GM19452 (cell line): Measurements from ENCODE around the gene GPLD1.
A peak's percentile ranks its signal among the peaks of the same experiment; 100 is the strongest.

Experiments used
- ATAC-seq: cut with Tn5 transposase; IDR thresholded peaks from one replicate; pipeline ENCODE4 v1.9.1; 2021; ENCODE audit not compliant: unreplicated experiment

GPLD1 gene

DNA sequence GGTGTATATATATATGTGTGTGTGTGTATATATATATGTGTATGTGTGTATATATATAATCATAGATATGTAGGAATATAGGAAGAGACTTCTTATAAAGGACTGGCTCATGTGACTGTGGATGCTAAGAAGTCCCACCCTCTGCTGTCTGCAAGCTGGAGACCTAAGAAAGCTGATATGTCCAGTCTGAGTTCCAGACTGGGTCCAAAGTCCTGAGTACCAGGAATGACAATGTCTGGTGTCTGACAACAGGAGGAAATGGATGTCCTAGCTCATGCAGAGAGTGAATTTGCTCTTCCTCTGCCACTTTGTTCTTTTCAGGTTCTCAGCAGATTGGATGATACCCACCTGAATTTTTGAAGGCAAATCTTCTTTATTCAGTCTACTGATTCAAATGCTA, 12.5 kb upstream of the GPLD1 start:
- ATAC-seq: no peak

DNA sequence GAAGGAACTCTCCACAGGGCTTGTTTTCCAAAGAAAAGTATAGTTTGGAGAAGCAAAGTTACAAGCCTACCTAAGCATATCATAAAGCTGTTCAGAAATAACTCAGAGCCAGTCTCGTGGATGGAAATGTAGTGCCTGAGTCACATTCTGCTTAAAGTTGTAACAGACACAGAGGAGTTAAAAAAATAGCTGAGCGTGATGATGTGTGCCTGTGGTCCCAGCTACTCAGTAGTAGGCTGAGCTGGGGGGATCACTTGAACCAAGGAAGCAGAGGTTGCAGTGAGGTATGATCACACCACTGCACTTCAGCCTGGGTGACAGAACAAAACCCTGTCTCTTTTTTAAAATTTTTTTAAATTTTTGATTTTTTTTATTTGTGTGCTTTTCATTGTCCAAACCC, 12.0 kb upstream of the GPLD1 start:
- no peak for ATAC-seq

DNA sequence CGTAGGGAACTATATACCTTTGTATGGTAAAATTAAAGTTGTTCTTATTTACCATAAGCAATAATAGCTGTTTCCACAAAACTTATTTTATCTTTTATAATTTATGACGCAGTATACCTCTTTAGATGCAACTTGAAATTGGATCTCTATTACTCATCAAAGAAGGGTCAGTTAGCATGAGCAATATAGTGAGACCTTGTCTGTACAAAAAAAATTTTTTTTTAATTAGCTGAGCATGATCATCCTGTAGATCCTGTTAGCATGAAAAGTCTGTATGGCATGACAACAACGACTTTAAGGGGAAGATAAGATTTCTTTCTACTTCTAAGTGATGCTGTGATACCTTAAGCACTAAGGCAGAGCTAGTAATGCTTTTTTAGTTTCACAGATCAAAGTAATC, 11.3 kb upstream of the GPLD1 start:
- no peak for ATAC-seq

DNA sequence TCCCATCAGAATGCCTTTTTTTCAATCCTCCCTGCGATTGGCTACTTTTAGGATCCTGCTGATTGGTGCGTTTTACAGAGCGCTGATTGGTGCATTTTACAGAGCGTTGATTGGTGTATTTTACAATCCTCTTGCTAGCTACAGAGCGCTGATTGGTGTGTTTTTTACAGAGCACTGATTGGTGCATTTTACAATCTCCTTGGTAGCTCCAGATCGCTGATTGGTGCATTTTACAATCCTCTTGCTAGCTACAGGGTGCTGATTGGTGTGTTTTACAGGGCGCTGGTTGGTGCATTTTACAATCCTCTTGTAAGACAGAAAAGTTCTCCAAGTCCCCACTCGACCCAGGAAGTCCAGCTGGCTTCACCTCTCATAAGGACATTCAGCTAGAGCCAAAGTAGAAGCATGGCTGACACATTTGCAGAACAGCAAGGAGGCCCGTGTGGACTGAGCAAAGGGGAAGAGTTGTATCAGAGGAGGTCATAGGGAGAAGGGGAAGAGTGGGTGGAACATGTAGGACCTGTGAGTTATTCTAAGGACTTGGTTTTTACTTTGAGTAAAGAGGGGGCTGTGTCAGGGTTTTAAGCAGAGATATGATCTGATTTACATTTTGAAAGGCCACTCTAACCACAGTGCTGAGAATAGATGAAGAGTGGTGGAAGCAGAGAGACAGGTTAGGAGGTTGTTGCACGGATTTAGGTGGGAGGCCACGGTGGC, 8.0 kb upstream of the GPLD1 start:
- ATAC-seq: no peak

DNA sequence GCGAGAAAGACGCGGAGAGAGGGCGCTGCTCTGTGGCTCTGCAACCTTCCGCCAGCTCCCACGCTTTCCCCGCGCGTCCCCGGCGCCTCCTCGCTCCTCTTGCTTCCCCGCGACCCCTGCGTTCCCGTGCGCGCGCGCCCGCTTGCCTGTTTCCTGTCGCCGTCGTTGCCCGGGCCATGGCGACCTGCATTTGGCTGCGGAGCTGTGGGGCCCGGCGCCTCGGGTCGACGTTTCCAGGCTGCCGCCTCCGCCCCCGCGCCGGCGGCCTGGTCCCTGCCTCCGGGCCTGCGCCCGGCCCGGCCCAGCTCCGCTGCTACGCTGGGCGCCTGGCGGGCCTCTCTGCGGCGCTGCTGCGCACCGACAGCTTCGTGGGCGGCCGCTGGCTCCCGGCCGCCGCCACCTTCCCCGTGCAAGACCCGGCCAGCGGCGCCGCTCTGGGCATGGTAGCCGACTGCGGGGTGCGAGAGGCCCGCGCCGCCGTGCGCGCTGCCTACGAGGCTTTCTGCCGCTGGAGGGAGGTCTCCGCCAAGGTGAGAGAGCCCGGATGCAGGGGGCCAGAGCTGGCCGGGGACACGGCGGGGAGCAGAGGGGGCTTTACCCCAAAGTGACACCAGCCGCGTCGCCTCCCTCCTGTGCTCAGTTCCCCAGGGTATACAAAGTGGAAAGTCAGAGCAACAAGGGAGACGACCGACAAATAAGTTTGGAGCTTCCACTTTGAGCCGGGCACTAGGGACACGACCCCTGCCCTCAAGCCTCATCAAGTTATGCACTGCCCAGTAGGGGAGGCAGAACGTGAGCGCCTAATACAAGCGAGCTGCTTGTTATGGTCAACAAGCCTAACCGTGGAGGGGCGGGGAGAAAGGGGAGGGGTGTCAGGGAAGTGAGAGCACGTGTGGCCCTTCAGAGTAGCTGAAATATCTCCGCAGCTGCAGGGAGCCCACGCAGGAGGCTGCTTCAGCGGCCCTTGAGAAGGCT, 5.7 kb upstream of the GPLD1 start, which contains the start of gene ALDH5A1:
Gene ALDH5A1, plus strand, starts transcription at position 149 of the 975 bp plus-strand sequence. Its CDS starts 28 bp downstream, at position 177.
- ATAC-seq: peak; percentile 71

DNA sequence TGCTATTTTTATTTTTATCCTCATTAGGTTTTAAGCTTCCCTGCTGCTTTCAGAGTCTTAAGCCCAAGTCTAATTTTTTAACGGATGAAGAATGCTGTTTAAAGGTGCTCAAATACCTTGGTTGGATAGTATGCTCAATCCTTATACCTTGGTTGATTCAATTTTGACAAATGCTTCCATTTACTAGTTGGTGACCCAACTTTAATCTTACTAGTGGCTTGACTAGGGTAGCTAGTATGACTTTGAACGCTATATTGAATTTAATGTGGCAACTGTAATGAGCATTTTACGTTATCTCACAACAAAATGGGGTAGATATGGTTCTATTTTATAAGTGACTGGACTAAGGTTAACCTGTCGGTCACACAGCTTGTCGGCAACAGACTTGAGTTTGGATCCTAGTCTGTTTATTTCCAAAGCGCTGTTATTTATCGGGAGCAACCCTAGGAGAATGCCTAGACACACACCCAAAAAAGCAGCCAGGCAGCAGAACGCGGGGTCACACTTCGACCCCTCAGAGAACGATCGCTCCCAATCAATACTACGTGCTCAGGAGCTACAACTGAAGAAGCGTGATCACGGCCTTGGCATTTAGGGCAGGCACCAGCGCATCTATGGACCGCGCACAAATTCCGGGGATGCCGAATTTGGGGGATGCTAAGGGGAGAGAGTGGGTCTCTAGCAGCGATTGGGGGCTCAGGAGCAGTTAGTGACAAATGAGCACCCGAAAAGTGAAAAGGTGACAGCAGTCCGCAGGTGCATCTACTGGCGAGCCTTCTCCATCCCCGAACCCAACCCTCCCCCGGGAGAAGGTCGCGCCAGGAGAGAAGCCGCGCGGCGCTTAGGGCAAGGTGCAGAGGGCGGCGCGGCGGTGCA, 4.8 kb upstream of the GPLD1 start:
- ATAC-seq: peak; percentile 5

DNA sequence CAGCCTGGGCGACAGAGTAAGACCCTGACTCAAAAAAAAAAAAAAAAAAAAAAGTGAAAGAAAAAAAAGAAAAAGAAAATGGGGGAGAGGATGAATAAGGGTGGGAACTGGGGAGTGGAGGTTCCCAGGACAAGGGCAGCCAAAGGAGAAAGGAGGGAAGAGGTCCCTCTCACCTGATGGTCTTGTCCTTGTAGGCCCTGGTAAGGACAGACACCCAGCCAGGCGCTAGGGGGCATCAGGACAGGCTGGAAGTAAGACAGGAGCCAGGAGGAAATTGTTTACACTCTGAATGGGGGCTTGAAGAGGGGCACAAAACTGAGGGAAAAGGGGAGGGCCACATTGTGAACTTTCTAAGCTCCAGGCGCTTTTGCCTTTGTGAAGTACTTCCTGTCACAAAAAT, 3.1 kb upstream of the GPLD1 start:
- no peak for ATAC-seq

DNA sequence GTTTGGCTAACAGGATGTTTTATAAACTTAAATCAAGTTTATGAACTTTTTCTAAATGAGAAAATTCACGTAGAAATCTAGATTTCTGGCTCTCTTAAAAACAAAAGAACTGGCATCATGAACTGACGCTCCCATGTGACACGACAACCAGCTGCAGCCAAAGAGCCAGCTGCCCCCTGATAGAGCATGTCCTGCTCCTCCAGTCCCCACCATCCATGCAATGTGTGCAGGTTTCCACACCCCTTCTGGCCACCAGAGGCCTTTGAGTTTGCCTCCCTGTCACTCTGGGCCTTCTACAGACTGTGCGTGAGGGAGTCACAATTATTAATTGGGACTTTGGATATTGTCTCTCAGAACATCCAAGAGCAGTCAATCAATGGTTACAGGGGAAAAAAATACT, 1.6 kb upstream of the GPLD1 start:
- no peak for ATAC-seq

DNA sequence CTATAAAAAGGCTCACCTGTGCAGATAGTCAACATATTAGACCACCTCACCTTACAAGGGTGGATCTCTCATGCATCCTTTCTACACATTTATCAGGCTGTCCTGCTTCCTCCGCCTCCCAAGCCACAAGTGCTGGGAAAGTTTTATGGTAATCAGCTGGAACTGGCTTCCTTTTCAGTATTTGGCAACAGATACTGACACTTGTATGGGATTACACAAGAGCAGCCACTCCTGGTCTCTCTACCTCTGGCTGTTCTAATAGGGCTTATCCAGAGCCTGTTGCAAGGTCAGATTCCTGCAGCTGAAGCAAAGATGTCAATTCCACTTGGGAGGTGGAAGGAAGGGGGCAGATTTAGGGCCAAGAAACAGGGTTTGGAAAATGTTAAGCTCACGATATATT, 503 bp upstream of the GPLD1 start:
- no peak for ATAC-seq

DNA sequence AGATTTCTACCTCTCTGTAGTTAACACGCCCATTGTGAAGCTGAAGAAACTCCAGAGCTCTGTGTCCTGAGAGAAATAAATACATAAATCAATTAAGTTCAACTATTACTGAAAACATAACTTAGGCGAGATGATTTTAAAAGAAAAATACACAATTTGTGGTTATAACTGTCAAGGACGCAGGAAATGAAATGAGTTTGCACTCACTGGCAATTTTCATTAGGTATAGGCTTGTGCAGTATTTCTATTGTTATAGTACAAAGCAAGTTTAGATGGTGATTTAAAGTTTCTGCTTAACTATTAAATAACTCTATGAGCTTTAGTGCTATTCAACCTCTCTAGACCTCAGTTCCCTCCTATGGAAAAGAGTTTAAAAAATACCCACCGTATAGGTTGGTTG, 3.3 kb downstream of the GPLD1 start:
- no peak for ATAC-seq

DNA sequence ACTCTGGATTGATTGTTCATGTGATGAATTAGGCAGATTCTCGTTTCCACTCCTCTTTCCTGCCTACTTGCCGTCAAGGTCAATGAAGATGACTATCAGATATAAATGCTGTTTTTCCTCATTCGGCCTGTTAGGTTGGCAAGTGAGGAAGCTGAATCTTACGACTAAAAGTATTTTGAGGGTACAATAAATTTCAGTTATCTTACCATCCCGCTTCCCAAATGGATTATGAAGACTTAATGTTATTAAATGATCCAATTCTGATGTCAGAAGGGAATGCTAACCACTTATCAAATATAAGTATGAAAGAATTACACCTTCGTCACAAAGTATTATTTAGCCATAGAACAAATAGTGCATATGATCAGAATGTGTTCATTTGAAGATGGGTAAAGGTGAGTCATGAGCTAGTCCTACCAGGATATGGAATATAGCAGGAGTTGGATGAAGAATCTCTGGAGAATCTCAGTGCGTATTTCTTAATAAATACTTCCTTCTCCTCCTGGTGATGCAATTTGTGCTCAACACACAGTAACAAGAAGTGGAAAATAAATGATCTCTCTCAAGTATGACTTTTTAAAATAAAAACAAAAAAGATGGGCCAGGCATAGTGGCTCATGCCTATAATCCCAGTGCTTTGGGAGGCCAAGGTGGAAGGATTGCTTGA, 4.6 kb downstream of the GPLD1 start:
- no peak for ATAC-seq

DNA sequence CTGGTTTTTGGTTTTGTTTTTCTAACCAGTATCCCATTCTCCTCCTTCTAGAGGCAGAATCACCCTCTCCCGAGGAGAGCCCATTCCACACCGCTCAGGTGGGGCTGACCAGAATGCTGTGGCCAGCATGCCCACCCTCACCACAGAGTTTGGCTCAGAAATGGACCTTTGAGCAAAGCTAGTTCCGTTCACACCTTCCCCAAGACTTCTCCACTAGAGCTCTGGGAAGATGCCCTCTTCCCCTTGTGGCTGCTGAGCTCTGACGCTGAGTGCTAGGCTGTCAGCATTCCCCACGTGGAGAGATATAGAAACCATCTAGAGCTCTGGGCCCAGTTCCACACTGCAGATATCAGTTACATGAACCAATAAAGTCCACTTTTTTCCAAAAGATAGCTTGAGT, 7.9 kb downstream of the GPLD1 start:
- ATAC-seq: no peak

DNA sequence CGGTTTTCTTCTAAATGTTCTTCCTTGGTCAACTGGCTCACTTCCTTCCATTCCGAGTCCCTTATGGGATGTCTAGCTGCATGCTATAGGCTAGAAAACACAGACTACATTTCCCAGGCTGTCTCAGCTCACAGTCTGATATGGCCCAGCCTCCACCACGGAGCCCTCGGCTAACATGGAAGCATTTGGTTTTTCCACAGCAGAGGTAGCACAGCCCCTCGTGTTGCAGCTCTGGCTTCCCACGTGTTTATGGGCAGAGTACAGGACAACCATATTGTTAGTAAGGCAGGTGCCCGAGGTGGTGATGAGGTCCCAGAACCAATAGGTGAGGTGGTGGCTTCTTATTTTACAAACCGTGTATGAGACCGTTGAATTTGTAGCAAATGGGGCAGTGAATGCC, 8.7 kb downstream of the GPLD1 start:
- ATAC-seq: no peak

DNA sequence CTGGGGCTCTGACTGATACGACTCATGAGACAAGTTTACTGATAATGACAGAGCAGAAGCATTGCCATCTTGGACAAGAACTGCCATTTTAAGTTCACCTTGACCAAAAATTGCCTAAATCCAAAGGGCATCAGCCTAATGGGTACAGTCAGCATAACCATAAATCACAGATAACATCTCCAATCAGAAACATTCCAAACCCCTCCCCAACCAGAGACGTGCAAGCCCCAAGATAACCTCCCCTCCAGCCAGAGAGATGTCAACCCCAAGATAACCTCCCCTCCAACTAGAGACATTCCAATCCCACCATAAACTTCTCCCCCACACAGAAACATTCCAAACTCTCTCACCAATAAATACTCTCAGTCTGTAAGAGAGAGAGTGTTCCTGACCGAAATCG, 10.5 kb downstream of the GPLD1 start:
- ATAC-seq: no peak

DNA sequence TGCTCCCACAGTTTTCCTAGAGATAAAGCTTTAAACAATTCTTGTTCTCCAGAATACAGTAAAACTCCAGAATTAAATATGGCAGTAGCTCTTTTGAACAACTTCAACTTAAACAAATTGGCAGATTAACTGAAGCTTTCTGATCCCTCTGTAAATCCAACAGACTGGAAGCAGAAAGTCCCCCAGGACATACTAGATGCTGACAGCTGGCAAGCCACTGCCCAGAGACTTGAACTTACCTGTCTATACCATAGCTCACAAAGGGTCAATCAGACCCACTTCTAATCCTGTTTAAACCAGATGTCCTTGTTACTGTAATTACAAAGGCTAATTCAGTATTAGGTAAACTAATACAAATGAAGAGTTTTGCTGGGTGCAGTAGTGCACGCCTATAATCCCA, 12.3 kb downstream of the GPLD1 start:
- no peak for ATAC-seq

DNA sequence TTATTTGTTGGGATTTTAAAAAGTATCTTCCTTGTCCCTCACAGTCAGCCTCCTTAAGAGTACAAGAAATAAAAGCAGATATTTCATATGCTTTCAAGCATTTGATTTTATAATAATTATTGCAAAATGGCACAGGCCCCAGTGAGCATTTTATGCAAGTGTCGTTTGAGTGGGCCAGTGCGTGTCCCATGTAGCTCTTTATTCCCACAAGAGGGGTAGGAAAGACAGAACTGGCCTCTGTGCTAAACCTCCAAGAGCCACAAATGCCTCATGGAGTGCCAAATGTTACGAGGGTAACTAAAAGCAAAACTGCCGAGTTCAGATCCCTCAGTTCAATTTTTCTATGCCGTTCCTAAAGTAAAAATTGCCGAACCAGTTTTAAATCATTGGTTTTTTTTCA, 12.7 kb downstream of the GPLD1 start:
- no peak for ATAC-seq

DNA sequence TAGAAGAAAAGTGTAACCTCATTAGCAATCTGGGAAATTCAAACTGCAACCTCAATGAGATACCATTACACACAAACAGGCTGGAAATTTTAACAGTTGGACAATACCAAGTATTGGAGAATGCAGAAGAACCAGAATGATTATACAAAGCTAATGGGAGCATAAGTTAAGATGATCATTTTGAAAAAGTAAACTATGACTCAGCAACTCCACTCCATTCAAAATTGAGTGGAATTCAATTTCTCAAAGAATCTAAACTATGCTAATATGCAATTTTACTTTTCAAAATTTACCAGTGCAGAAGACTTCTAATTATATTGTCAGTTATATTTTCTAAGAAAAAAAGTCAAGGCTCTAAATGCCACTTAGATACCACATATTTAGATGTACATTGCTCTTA, 17.2 kb downstream of the GPLD1 start:
- ATAC-seq: no peak

DNA sequence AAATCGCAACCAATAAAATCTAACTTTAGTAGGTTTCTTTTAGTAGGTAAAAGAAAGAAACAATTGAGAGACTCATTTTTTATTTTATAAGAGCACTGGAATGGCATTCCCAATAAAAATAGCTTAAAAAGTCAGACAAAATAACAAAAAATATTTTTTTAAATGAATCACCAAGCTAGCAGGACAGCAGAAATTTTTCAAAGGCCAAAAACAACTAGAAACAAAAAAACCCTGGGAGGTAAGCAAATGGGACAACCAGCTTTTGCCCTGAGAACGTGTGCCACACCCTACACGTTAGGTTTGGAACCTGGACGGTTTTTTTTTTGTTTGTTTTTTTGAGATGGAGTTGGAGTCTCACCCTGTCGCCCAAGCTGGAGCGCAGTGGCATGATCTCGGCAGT, 19.6 kb downstream of the GPLD1 start:
- ATAC-seq: no peak

DNA sequence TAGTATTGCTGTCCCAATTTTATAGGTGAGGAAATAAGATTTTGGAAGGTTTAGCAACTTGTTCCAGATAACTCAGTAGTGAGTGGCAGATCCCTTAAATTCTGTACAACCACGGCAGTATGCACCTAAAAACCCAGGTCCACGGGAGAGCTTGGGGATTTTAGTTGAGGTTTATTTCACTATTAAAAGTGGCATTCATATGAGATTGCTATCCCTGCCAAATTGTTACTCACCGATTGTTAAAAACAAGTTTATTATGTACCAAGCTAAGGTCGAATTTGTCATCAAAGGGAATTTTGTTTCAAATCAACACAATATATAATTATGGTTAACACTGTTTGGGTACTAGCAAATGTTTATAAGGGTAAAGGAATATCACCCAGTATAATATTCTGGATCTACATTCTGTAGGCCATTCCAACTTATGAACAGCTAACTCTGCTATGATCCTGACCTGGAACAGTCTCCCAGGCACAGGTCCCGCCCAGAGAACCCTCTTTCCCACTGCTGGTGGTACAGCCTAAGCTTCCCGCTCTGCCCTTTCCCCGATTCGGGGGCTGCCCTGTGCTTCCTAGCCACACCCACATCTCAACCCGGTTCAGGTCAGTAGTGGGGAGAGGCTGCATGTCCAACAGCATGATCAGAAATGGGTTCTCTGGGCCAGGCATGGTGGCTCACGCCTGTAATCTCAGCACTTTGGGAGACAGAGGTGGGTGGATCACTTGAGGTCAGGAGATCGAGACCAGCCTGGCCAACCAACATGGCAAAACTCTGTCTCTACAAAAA, 24.9 kb downstream of the GPLD1 start:
- no peak for ATAC-seq

DNA sequence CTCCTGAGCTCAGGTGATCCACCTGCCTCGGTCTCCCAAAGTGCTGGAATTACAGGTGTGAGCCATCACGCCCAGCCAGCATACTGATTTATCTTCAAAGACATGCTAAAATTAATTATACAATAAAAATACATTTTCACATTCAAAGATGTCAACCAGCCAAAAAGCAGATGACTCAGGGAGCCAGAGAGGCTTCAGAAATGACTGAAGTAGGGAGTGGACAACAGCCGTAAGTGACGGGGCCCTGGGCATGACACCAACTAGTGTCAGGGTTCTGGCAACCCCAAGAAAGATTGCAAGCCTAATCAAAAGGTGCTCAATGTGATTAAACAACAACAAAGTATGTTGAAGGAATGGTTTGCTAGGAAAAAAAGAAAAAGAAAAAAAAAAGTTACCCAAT, 28.4 kb downstream of the GPLD1 start:
- no peak for ATAC-seq
